HepG2 (cell line): ENCODE data around the gene NEURL2. TPM values are rescaled to one million over a fixed set of nuclear protein-coding genes. Genes with fewer than 3 reads are reported as not detected.
A peak's percentile ranks its signal among the peaks of the same experiment; 100 is the strongest.

Source experiments
- GATAD2A ChIP-seq: IDR thresholded peaks from 2 replicates; pipeline ENCODE4 v1.6.1; 2016
- HES4 ChIP-seq: sonication (generic); formaldehyde crosslinking; IDR thresholded peaks from 2 replicates; pipeline ENCODE4 v1.9.0; 2021; ENCODE audit warnings: mild to moderate bottlenecking, missing genetic modification reagents, borderline replicate concordance
- HOXA5 ChIP-seq: sonication (generic); formaldehyde crosslinking; IDR thresholded peaks from 2 replicates; pipeline ENCODE4 v1.4.0; 2020; ENCODE audit warnings: missing genetic modification reagents
- IRF2 ChIP-seq: IDR thresholded peaks from 2 replicates; pipeline ENCODE4 v1.6.1; 2018; ENCODE audit warnings: missing genetic modification reagents, missing compliant biosample characterization
- KLF16 ChIP-seq, 2 experiments: sonication (generic) in 1 of 2; formaldehyde crosslinking in 1 of 2; IDR thresholded peaks; 2 replicates each; pipeline versions ENCODE4 v1.6.1 to v1.8.0; 2016 to 2023; ENCODE audit warnings: missing genetic modification reagents in 2 of 2, missing compliant biosample characterization in 1 of 2
- MBD4 ChIP-seq: IDR thresholded peaks from 2 replicates; pipeline ENCODE4 v1.6.1; 2012; ENCODE audit warnings: low read length, inconsistent platforms, borderline replicate concordance
- NFE2 ChIP-seq: sonication (generic); formaldehyde crosslinking; IDR thresholded peaks from 2 replicates; pipeline ENCODE4 v1.4.0; 2020; ENCODE audit warnings: missing genetic modification reagents
- PAF1 ChIP-seq: IDR thresholded peaks from 2 replicates; pipeline ENCODE4 v1.6.1; 2016; ENCODE audit warnings: missing genetic modification reagents, missing compliant biosample characterization
- PHB2 ChIP-seq: fragments of 450-650 bp; IDR thresholded peaks from 2 replicates; pipeline ENCODE4 v1.6.1; 2018; ENCODE audit not compliant: partially characterized antibody
- PITX1 ChIP-seq: sonication (generic); formaldehyde crosslinking; IDR thresholded peaks from 2 replicates; pipeline ENCODE4 v1.5.1; 2020; ENCODE audit warnings: mild to moderate bottlenecking, missing genetic modification reagents
- PRMT3 ChIP-seq: sonication (generic); formaldehyde crosslinking; IDR thresholded peaks from 2 replicates; pipeline ENCODE4 v1.8.1; 2022; ENCODE audit warnings: low read depth, mild to moderate bottlenecking, moderate library complexity, missing genetic modification reagents, borderline replicate concordance
- SNAPC2 ChIP-seq: sonication (generic); formaldehyde crosslinking; IDR thresholded peaks from 2 replicates; pipeline ENCODE4 v1.8.1; 2022; ENCODE audit warnings: mild to moderate bottlenecking, missing genetic modification reagents
- TAF15 ChIP-seq: fragments of 200-400 bp; formaldehyde crosslinking; IDR thresholded peaks from one replicate; pipeline ENCODE4 v1.6.1; 2018; ENCODE audit warnings: mild to moderate bottlenecking, low read depth, low read length; ENCODE audit not compliant: poor library complexity, severe bottlenecking
- THYN1 ChIP-seq: sonication (generic); formaldehyde crosslinking; IDR thresholded peaks from 2 replicates; pipeline ENCODE4 v1.8.1; 2023; ENCODE audit warnings: low read depth, mild to moderate bottlenecking, moderate library complexity, missing genetic modification reagents, borderline replicate concordance
- WIZ ChIP-seq: sonication (generic); formaldehyde crosslinking; IDR thresholded peaks from 2 replicates; pipeline ENCODE4 v1.5.1; 2020; ENCODE audit warnings: mild to moderate bottlenecking, missing genetic modification reagents
- ZNF263 ChIP-seq: sonication (generic); formaldehyde crosslinking; IDR thresholded peaks from 2 replicates; pipeline ENCODE4 v1.4.0; 2020; ENCODE audit warnings: missing genetic modification reagents
- ZNF562 ChIP-seq: sonication (generic); formaldehyde crosslinking; IDR thresholded peaks from 2 replicates; pipeline ENCODE4 v1.8.0; 2022; ENCODE audit warnings: missing genetic modification reagents, borderline replicate concordance
- ZNF775 ChIP-seq: sonication (generic); formaldehyde crosslinking; IDR thresholded peaks from 2 replicates; pipeline ENCODE4 v1.4.0; 2020; ENCODE audit warnings: missing genetic modification reagents, mild to moderate bottlenecking, moderate library complexity, borderline replicate concordance
- ZNF879 ChIP-seq: sonication (generic); formaldehyde crosslinking; IDR thresholded peaks from 2 replicates; pipeline ENCODE4 v1.8.1; 2023; ENCODE audit warnings: missing genetic modification reagents
- ZSCAN29 ChIP-seq: sonication (generic); formaldehyde crosslinking; conservative IDR thresholded peaks from 2 replicates; pipeline ENCODE4 v1.4.0; 2020; ENCODE audit warnings: mild to moderate bottlenecking, missing genetic modification reagents
- ZSCAN9 ChIP-seq: IDR thresholded peaks from 2 replicates; pipeline ENCODE4 v1.6.1; 2016; ENCODE audit warnings: borderline replicate concordance
- polyA plus RNA-seq, 8 experiments: library from polyadenylated mRNA; depleted of rRNA in 3 of 8; stranded (reverse) in 7 of 8; unstranded in 1 of 8; fragments of >200 nt; fragmentation: Illumina TruSeq in 4 of 8; extraction: Trizol in 4 of 8; gene quantifications; 2 replicates each; pipeline versions ENCODE4 v1.2.1 to v1.2.3, GENCODE V29; 2011 to 2016; ENCODE audit warnings: low read depth in 4 of 8, missing spikeins in 1 of 8, mixed read lengths in 1 of 8; ENCODE audit not compliant: insufficient read depth in 1 of 8
- total RNA-seq, 5 experiments: library from RNA; depleted of rRNA; stranded (reverse); fragments of >200 nt; fragmentation: Illumina TruSeq; extraction: Trizol; gene quantifications; 2 replicates each; pipeline ENCODE4 v1.2.3, GENCODE V29; 2016; ENCODE audit warnings: low read depth in 1 of 5
- TF ChIP-seq, protein P1 (sequence below): sonication (generic); formaldehyde crosslinking; IDR thresholded peaks from 2 replicates; pipeline ENCODE4 v1.9.0; 2021; ENCODE audit warnings: missing genetic modification reagents, borderline replicate concordance
- TF ChIP-seq, protein P2 (sequence below): sonication (generic); formaldehyde crosslinking; IDR thresholded peaks from 2 replicates; pipeline ENCODE4 v1.8.1; 2023; ENCODE audit warnings: mild to moderate bottlenecking, inconsistent platforms, moderate library complexity, missing genetic modification reagents, borderline replicate concordance
- TF ChIP-seq, protein P3 (sequence below): sonication (generic); formaldehyde crosslinking; IDR thresholded peaks from 2 replicates; pipeline ENCODE4 v1.8.0; 2022; ENCODE audit warnings: missing genetic modification reagents, mild to moderate bottlenecking, borderline replicate concordance

Gene NEURL2
- total and polyA plus RNA-seq, 2 of the 13 experiments (the other 11 are each of a cell fraction or from before 2014, with no cell fraction given) = 7.2 to 9.7 TPM

DNA sequence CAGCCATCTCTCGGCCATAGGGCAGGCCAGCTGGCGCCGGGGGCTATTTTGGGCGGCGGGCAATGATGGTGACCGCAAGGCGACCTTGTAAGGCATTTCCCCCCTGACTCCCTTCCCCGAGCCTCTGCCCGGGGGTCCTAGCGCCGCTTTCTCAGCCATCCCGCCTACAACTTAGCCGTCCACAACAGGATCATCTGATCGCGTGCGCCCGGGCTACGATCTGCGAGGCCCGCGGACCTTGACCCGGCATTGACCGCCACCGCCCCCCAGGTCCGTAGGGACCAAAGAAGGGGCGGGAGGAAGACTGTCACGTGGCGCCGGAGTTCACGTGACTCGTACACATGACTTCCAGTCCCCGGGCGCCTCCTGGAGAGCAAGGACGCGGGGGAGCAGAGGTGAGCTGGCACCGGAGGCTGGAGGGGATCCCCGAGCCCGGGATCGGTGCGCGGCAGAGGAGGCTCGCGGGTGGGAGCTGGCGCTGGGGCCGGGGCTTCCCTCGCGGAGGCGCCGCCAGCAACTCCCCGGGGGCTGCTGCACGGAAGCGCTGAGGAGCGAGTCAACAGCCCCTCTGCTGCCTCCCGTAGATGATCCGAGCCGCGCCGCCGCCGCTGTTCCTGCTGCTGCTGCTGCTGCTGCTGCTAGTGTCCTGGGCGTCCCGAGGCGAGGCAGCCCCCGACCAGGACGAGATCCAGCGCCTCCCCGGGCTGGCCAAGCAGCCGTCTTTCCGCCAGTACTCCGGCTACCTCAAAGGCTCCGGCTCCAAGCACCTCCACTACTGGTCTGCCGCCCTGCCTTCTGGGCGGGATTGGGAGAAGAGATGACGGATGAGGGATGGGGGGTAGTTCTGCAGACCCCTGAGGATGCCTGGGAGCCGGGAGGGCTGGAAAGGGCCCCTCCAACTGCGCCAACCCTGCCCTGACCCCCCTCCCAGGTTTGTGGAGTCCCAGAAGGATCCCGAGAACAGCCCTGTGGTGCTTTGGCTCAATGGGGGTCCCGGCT, at the start of gene NEURL2, which contains the start of gene CTSA (continued):
- TF ChIP-seq MBD4 = no peak
- TF ChIP-seq ZSCAN9 = peak; percentile 99
- TF ChIP-seq ZNF263 (CRISPR knock-in tag) = peak; percentile 80
- TF ChIP-seq NFE2 = 0 out of 2 replicates have a peak, but pooled peaks have one; percentile 59
- peak; percentile 99 to 100 for TF ChIP-seq KLF16 (CRISPR knock-in tag; IDR thresholded peaks at IDR 0.05)
- peak; percentile 97 for TF ChIP-seq GATAD2A
- peak; percentile 99 for TF ChIP-seq IRF2 (CRISPR knock-in tag)
- TF ChIP-seq, protein P1, sequence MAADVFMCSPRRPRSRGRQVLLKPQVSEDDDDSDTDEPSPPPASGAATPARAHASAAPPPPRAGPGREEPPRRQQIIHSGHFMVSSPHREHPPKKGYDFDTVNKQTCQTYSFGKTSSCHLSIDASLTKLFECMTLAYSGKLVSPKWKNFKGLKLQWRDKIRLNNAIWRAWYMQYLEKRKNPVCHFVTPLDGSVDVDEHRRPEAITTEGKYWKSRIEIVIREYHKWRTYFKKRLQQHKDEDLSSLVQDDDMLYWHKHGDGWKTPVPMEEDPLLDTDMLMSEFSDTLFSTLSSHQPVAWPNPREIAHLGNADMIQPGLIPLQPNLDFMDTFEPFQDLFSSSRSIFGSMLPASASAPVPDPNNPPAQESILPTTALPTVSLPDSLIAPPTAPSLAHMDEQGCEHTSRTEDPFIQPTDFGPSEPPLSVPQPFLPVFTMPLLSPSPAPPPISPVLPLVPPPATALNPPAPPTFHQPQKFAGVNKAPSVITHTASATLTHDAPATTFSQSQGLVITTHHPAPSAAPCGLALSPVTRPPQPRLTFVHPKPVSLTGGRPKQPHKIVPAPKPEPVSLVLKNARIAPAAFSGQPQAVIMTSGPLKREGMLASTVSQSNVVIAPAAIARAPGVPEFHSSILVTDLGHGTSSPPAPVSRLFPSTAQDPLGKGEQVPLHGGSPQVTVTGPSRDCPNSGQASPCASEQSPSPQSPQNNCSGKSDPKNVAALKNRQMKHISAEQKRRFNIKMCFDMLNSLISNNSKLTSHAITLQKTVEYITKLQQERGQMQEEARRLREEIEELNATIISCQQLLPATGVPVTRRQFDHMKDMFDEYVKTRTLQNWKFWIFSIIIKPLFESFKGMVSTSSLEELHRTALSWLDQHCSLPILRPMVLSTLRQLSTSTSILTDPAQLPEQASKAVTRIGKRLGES (CRISPR knock-in tag) = peak; percentile 92
- no peak for TF ChIP-seq ZNF775 (CRISPR knock-in tag)
- peak; percentile 98 for TF ChIP-seq ZSCAN29 (CRISPR knock-in tag)
- TF ChIP-seq SNAPC2 = peak; percentile 95; the same call in 1 of the 2 replicates
- TF ChIP-seq, protein P2, sequence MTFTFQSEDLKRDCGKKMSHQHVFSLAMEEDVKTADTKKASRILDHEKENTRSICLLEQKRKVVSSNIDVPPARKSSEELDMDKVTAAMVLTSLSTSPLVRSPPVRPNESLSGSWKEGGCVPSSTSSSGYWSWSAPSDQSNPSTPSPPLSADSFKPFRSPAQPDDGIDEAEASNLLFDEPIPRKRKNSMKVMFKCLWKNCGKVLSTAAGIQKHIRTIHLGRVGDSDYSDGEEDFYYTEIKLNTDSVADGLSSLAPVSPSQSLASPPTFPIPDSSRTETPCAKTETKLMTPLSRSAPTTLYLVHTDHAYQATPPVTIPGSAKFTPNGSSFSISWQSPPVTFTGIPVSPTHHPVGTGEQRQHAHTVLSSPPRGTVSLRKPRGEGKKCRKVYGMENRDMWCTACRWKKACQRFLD = peak; percentile 96
- peak; percentile 98 for TF ChIP-seq HOXA5 (CRISPR knock-in tag)
- TF ChIP-seq, protein P3, sequence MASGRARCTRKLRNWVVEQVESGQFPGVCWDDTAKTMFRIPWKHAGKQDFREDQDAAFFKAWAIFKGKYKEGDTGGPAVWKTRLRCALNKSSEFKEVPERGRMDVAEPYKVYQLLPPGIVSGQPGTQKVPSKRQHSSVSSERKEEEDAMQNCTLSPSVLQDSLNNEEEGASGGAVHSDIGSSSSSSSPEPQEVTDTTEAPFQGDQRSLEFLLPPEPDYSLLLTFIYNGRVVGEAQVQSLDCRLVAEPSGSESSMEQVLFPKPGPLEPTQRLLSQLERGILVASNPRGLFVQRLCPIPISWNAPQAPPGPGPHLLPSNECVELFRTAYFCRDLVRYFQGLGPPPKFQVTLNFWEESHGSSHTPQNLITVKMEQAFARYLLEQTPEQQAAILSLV (CRISPR knock-in tag) = peak; percentile 100
- peak; percentile 87 for TF ChIP-seq HES4 (CRISPR knock-in tag)
- peak; percentile 32 for TF ChIP-seq TAF15
- peak; percentile 97 for TF ChIP-seq PITX1 (CRISPR knock-in tag)
- TF ChIP-seq THYN1 (CRISPR knock-in tag) = peak; percentile 97; the same call in 1 of the 2 replicates
- no peak for TF ChIP-seq PHB2
- TF ChIP-seq ZNF879 = peak; percentile 94
- TF ChIP-seq ZNF562 (CRISPR knock-in tag) = 0 out of 2 replicates have a peak, but pooled peaks have one; percentile 71
- TF ChIP-seq PAF1 (CRISPR knock-in tag) = no peak
- peak; percentile 99 for TF ChIP-seq PRMT3
- peak; percentile 91 for TF ChIP-seq WIZ (CRISPR knock-in tag)
